ENCODE data around the gene SLC7A9.

- no peak for TF ChIP-seq POLR2A (IDR thresholded peaks at IDR 0.05)
- TF ChIP-seq CTCF (IDR thresholded peaks at IDR 0.05), result no peak
Measured at GRCh38 chr19:32858559-32858958, 11.0 kb downstream of the SLC7A9 start.
